WTC11 (cell line): ENCODE data around the gene TMEM212. TPM values are rescaled to one million over a fixed set of nuclear protein-coding genes. Genes with fewer than 3 reads are reported as not detected.

ENCODE experiments used
- ATAC-seq: fragments of 200-7000 bp; cut with Tn5 transposase; 2 replicates; pipeline ENCODE4 v1.10.0; 2021; ENCODE audit warnings: mild to moderate bottlenecking, moderate library complexity
- CTCF ChIA-PET: fragments of 300-600 bp; sonication (Branson Sonifier 250); formaldehyde crosslinking; loops from one replicate; lab custom pipeline; 2021; ENCODE audit warnings: antibody characterized with exemption; lab: Charles Lee
- POLR2A ChIA-PET: fragments of 350-600 bp; sonication (Branson Sonifier 250); formaldehyde crosslinking; loops from one replicate; lab custom pipeline; 2021; ENCODE audit warnings: antibody characterized with exemption; lab: Charles Lee
- DNase-seq: peaks from one replicate; pipeline ENCODE4 v3.0.0; 2021; ENCODE audit warnings: low spot score
- H3K27ac Mint-ChIP-seq: 2 replicates; pipeline ENCODE4 v1.8.0; 2021; ENCODE audit warnings: mixed read lengths
- H3K27me3 Mint-ChIP-seq: 2 replicates; pipeline ENCODE4 v1.8.0; 2021; ENCODE audit warnings: low read depth, mild to moderate bottlenecking, moderate library complexity, mixed read lengths
- H3K36me3 Mint-ChIP-seq: 2 replicates; pipeline ENCODE4 v1.8.0; 2021; ENCODE audit warnings: mixed read lengths
- H3K4me1 Mint-ChIP-seq: 2 replicates; pipeline ENCODE4 v1.8.0; 2022; ENCODE audit warnings: mixed read lengths
- H3K4me3 Mint-ChIP-seq: 2 replicates; pipeline ENCODE4 v1.8.0; 2021; ENCODE audit warnings: mild to moderate bottlenecking, moderate library complexity, mixed read lengths
- H3K9me3 Mint-ChIP-seq: 2 replicates; pipeline ENCODE4 v1.8.0; 2021; ENCODE audit warnings: mixed read lengths
- CREM ChIP-seq: sonication (generic); formaldehyde crosslinking; IDR thresholded peaks from 2 replicates; pipeline ENCODE4 v1.8.1; 2022; ENCODE audit warnings: mild to moderate bottlenecking, missing genetic modification reagents, moderate library complexity
- FOXK1 ChIP-seq: sonication (generic); formaldehyde crosslinking; IDR thresholded peaks from 2 replicates; pipeline ENCODE4 v1.8.0; 2022; ENCODE audit warnings: mild to moderate bottlenecking, moderate library complexity, missing genetic modification reagents
- HMGA2 ChIP-seq: fragments of 250-450 bp; sonication (Bioruptor Pico); IDR thresholded peaks from 2 replicates; pipeline ENCODE4 v1.4.0; 2021; ENCODE audit warnings: mild to moderate bottlenecking, moderate library complexity
- MYBL2 ChIP-seq: sonication (generic); formaldehyde crosslinking; IDR thresholded peaks from 2 replicates; pipeline ENCODE4 v1.8.1; 2023; ENCODE audit warnings: mild to moderate bottlenecking, moderate library complexity, missing genetic modification reagents
- NFE2L1 ChIP-seq: sonication (generic); formaldehyde crosslinking; IDR thresholded peaks from 2 replicates; pipeline ENCODE4 v1.8.1; 2023; ENCODE audit warnings: missing genetic modification reagents
- NR1H2 ChIP-seq: sonication (generic); formaldehyde crosslinking; IDR thresholded peaks from 2 replicates; pipeline ENCODE4 v1.9.0; 2021; ENCODE audit warnings: mild to moderate bottlenecking, moderate library complexity, missing genetic modification reagents
- SMAD4 ChIP-seq: sonication (generic); formaldehyde crosslinking; IDR thresholded peaks from 2 replicates; pipeline ENCODE4 v1.8.0; 2022; ENCODE audit warnings: mild to moderate bottlenecking, missing genetic modification reagents
- SOX15 ChIP-seq: fragments of 250-450 bp; sonication (Bioruptor Pico); IDR thresholded peaks from 2 replicates; pipeline ENCODE4 v1.9.0; 2021; ENCODE audit warnings: mild to moderate bottlenecking
- TP53 ChIP-seq: sonication (generic); formaldehyde crosslinking; IDR thresholded peaks from 2 replicates; pipeline ENCODE4 v1.8.1; 2023; ENCODE audit warnings: mild to moderate bottlenecking, missing genetic modification reagents
- ZBTB21 ChIP-seq: sonication (generic); formaldehyde crosslinking; IDR thresholded peaks from 2 replicates; pipeline ENCODE4 v1.8.1; 2023; ENCODE audit warnings: mild to moderate bottlenecking, missing genetic modification reagents, borderline replicate concordance
- ZNF121 ChIP-seq: sonication (generic); formaldehyde crosslinking; IDR thresholded peaks from 2 replicates; pipeline ENCODE4 v1.8.0; 2023; ENCODE audit warnings: missing genetic modification reagents
- ZNF263 ChIP-seq: sonication (generic); formaldehyde crosslinking; IDR thresholded peaks from 2 replicates; pipeline ENCODE4 v1.8.1; 2022; ENCODE audit warnings: low read depth, mild to moderate bottlenecking, moderate library complexity, missing genetic modification reagents
- total RNA-seq: library from RNA; stranded (reverse); gene quantifications from 3 replicates; pipeline ENCODE4 v1.2.3, GENCODE V29; 2021
- TF ChIP-seq, protein P1 (sequence below): fragments of 250-450 bp; sonication (Bioruptor Pico); IDR thresholded peaks from 2 replicates; pipeline ENCODE4 v1.9.0; 2021; ENCODE audit warnings: mild to moderate bottlenecking, borderline replicate concordance
- TF ChIP-seq, protein P2 (sequence below): sonication (generic); formaldehyde crosslinking; IDR thresholded peaks from 2 replicates; pipeline ENCODE4 v1.8.0; 2023; ENCODE audit warnings: mild to moderate bottlenecking, missing genetic modification reagents
- TF ChIP-seq, protein P3 (sequence below): fragments of 250-450 bp; sonication (Bioruptor Pico); IDR thresholded peaks from 2 replicates; pipeline ENCODE4 v1.9.0; 2021; ENCODE audit warnings: mild to moderate bottlenecking
- TF ChIP-seq, protein P4 (sequence below): sonication (generic); formaldehyde crosslinking; IDR thresholded peaks from 2 replicates; pipeline ENCODE4 v1.8.1; 2022; ENCODE audit warnings: missing genetic modification reagents, borderline replicate concordance

TMEM212 gene
- total RNA-seq, 1 experiment from 2014 or later: not detected

DNA sequence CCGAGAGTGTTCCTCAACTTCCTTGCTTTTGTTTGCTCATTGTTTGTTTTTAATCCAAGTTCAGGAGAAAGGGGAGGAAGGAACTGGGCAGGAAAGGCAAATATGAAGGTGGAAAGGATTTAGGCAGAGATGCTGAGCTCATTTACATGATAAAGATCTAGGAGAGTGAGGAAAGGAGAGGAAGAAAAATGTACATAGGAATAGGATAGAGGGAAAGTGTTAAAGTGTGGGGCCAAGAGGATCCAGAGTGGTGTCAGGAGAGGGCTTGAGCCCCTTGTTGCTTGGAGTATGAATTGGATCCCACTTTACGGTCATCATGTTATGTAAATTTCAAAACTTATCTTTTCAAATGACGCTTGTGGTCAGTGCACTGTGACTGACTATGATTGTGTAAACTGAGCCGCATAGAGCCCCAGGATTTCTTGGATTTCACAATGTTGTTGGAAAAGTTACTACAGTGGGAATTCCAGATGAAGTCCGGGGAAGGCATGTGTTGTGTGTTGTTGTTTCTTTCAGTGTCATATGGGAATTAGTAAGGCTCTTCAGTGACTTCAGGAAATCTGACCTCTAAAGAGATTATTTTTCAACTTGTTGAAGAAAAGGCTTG, 17.8 kb upstream of the TMEM212 start (continued):
- TF ChIP-seq, protein P1, sequence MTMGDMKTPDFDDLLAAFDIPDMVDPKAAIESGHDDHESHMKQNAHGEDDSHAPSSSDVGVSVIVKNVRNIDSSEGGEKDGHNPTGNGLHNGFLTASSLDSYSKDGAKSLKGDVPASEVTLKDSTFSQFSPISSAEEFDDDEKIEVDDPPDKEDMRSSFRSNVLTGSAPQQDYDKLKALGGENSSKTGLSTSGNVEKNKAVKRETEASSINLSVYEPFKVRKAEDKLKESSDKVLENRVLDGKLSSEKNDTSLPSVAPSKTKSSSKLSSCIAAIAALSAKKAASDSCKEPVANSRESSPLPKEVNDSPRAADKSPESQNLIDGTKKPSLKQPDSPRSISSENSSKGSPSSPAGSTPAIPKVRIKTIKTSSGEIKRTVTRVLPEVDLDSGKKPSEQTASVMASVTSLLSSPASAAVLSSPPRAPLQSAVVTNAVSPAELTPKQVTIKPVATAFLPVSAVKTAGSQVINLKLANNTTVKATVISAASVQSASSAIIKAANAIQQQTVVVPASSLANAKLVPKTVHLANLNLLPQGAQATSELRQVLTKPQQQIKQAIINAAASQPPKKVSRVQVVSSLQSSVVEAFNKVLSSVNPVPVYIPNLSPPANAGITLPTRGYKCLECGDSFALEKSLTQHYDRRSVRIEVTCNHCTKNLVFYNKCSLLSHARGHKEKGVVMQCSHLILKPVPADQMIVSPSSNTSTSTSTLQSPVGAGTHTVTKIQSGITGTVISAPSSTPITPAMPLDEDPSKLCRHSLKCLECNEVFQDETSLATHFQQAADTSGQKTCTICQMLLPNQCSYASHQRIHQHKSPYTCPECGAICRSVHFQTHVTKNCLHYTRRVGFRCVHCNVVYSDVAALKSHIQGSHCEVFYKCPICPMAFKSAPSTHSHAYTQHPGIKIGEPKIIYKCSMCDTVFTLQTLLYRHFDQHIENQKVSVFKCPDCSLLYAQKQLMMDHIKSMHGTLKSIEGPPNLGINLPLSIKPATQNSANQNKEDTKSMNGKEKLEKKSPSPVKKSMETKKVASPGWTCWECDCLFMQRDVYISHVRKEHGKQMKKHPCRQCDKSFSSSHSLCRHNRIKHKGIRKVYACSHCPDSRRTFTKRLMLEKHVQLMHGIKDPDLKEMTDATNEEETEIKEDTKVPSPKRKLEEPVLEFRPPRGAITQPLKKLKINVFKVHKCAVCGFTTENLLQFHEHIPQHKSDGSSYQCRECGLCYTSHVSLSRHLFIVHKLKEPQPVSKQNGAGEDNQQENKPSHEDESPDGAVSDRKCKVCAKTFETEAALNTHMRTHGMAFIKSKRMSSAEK (CRISPR knock-in tag): no peak
- no peak for TF ChIP-seq ZNF121 (CRISPR knock-in tag)
- TF ChIP-seq NFE2L1 (CRISPR knock-in tag): no peak
- no peak for TF ChIP-seq CREM
- TF ChIP-seq, protein P2, sequence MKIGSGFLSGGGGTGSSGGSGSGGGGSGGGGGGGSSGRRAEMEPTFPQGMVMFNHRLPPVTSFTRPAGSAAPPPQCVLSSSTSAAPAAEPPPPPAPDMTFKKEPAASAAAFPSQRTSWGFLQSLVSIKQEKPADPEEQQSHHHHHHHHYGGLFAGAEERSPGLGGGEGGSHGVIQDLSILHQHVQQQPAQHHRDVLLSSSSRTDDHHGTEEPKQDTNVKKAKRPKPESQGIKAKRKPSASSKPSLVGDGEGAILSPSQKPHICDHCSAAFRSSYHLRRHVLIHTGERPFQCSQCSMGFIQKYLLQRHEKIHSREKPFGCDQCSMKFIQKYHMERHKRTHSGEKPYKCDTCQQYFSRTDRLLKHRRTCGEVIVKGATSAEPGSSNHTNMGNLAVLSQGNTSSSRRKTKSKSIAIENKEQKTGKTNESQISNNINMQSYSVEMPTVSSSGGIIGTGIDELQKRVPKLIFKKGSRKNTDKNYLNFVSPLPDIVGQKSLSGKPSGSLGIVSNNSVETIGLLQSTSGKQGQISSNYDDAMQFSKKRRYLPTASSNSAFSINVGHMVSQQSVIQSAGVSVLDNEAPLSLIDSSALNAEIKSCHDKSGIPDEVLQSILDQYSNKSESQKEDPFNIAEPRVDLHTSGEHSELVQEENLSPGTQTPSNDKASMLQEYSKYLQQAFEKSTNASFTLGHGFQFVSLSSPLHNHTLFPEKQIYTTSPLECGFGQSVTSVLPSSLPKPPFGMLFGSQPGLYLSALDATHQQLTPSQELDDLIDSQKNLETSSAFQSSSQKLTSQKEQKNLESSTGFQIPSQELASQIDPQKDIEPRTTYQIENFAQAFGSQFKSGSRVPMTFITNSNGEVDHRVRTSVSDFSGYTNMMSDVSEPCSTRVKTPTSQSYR (CRISPR knock-in tag): no peak
- TF ChIP-seq, protein P3, sequence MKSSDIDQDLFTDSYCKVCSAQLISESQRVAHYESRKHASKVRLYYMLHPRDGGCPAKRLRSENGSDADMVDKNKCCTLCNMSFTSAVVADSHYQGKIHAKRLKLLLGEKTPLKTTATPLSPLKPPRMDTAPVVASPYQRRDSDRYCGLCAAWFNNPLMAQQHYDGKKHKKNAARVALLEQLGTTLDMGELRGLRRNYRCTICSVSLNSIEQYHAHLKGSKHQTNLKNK (CRISPR knock-in tag): no peak
- TF ChIP-seq SMAD4 (CRISPR knock-in tag): no peak
- TF ChIP-seq TP53: no peak
- TF ChIP-seq SOX15 (CRISPR knock-in tag): no peak
- TF ChIP-seq, protein P4, sequence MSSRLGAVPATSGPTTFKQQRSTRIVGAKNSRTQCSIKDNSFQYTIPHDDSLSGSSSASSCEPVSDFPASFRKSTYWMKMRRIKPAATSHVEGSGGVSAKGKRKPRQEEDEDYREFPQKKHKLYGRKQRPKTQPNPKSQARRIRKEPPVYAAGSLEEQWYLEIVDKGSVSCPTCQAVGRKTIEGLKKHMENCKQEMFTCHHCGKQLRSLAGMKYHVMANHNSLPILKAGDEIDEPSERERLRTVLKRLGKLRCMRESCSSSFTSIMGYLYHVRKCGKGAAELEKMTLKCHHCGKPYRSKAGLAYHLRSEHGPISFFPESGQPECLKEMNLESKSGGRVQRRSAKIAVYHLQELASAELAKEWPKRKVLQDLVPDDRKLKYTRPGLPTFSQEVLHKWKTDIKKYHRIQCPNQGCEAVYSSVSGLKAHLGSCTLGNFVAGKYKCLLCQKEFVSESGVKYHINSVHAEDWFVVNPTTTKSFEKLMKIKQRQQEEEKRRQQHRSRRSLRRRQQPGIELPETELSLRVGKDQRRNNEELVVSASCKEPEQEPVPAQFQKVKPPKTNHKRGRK (CRISPR knock-in tag): no peak
- no peak for TF ChIP-seq NR1H2
- no peak for TF ChIP-seq ZNF263 (CRISPR knock-in tag)
- TF ChIP-seq HMGA2 (CRISPR knock-in tag): no peak

DNA sequence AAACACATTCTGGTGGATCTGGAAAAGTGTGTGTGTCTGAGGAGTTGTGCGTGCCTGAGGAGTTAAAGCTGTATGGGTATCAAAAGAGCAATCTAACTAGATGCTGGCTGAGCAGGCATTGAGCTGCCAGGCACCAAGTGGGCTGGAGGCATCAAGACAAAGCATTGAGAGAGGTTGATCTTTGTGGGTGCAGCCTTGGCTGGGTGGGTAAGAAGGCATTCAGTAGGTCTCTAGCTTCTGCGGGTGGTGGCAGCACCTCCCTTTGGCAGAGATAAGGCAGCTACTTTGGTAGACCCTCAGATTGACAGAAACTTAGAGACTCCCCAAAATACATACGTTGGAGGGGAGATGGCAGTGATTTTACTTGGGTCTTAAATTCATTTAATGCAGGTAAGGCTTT, 15.8 kb upstream of the TMEM212 start:
- H3K27me3 Mint-ChIP-seq: peaks cover 3% of the 10 kb centered on the region; the same call in 1 of the 2 replicates
- ATAC-seq (no peak), DNase-seq (no peak)
- CTCF ChIA-PET: interaction anchor here (0.6 to 2.0 kb wide), 3 partner anchors 55 to 213 kb away, joined by 3 to 12 read pairs (median 4); no protein-coding TSS in a partner anchor
- H3K9me3 Mint-ChIP-seq: no peaks in the 10 kb centered on the region
- H3K27ac Mint-ChIP-seq: no peak overlapping the region
- no peak overlapping the region for H3K4me3 Mint-ChIP-seq
- TF ChIP-seq ZBTB21 (CRISPR knock-in tag) (no peak), FOXK1 (CRISPR knock-in tag) (no peak), MYBL2 (CRISPR knock-in tag) (no peak)
- peaks cover 40% of the 10 kb centered on the region for H3K4me1 Mint-ChIP-seq
- no peaks in the 10 kb centered on the region for H3K36me3 Mint-ChIP-seq
- POLR2A ChIA-PET: no interaction called here
